Activated CD4-positive, alpha-beta memory T cell treated with anti-CD3 and anti-CD28 coated beads, Interleukin-2, amount 10 ng/mL, durations not matched to agents 7 days and 5 days (primary cell): ENCODE data around the gene GCK. TPM values are rescaled to one million over a fixed set of nuclear protein-coding genes. Genes with fewer than 3 reads are reported as not detected.

Source experiments
- CTCF ChIA-PET: fragments of 350-600 bp; sonication (Branson Sonifier 250); formaldehyde crosslinking; loops from one replicate; lab custom pipeline; 2021; ENCODE audit warnings: antibody characterized with exemption, inconsistent platforms; lab: Charles Lee
- POLR2A ChIA-PET: fragments of 350-600 bp; sonication (Branson Sonifier 250); formaldehyde crosslinking; loops from one replicate; lab custom pipeline; 2021; ENCODE audit warnings: antibody characterized with exemption; lab: Charles Lee
- DNase-seq: peaks from one replicate; pipeline ENCODE4 v3.0.0-alpha.2; 2020
- H3K27ac Mint-ChIP-seq: one replicate; pipeline ENCODE4 v1.8.0; 2021; ENCODE audit warnings: mild to moderate bottlenecking, mixed read lengths
- H3K27me3 Mint-ChIP-seq: one replicate; pipeline ENCODE4 v1.8.0; 2021; ENCODE audit warnings: mixed read lengths
- H3K36me3 Mint-ChIP-seq: one replicate; pipeline ENCODE4 v1.8.0; 2021; ENCODE audit warnings: low read depth, mixed read lengths
- H3K4me1 Mint-ChIP-seq: one replicate; pipeline ENCODE4 v1.8.0; 2021; ENCODE audit warnings: mixed read lengths
- H3K4me3 Mint-ChIP-seq: one replicate; pipeline ENCODE4 v1.8.0; 2021; ENCODE audit warnings: mild to moderate bottlenecking, mixed read lengths
- H3K9me3 Mint-ChIP-seq: one replicate; pipeline ENCODE4 v1.8.0; 2021; ENCODE audit warnings: mixed read lengths
- total RNA-seq, 2 experiments: library from RNA; stranded (reverse); gene quantifications; one replicate each; pipeline ENCODE4 v1.2.3, GENCODE V29; 2021

GCK gene
- total RNA-seq, 2 experiments from 2014 or later: not detected

GRCh38 chr7:44219371-44220045 lies 30.3 kb upstream of the GCK start:
- CTCF ChIA-PET: interaction anchor here (0.7 kb wide), 2 partner anchors 21 to 189 kb away, joined by 3 to 4 read pairs; no protein-coding TSS in a partner anchor
- H3K4me3 Mint-ChIP-seq: no peak overlapping the region
- H3K9me3 Mint-ChIP-seq: no peaks in the 10 kb centered on the region
- H3K4me1 Mint-ChIP-seq: no peaks in the 10 kb centered on the region
- POLR2A ChIA-PET: no interaction called here
- H3K27ac Mint-ChIP-seq: no peak overlapping the region
- H3K36me3 Mint-ChIP-seq: no peaks in the 10 kb centered on the region
- DNase-seq: no peak
- H3K27me3 Mint-ChIP-seq: peaks cover 6% of the 10 kb centered on the region

- POLR2A ChIA-PET: no interaction called here
- Mint-ChIP-seq H3K27me3 (no peaks in the 10 kb centered on the region), H3K4me1 (no peaks in the 10 kb centered on the region), H3K9me3 (no peaks in the 10 kb centered on the region), H3K36me3 (no peaks in the 10 kb centered on the region), H3K27ac (no peak overlapping the region), H3K4me3 (no peak overlapping the region)
- no peak for DNase-seq
- CTCF ChIA-PET: interaction anchor here (0.7 kb wide), 1 partner anchor 190 kb away, joined by 3 read pairs; no protein-coding TSS in a partner anchor
These were observed 29.4 kb upstream of the GCK start for GRCh38 chr7:44218418-44219201.

GRCh38 chr7:44217852-44218402 lies 28.7 kb upstream of the GCK start:
- H3K9me3 Mint-ChIP-seq: no peaks in the 10 kb centered on the region
- H3K4me3 Mint-ChIP-seq: no peak overlapping the region
- no peaks in the 10 kb centered on the region for H3K36me3 Mint-ChIP-seq
- no peak overlapping the region for H3K27ac Mint-ChIP-seq
- CTCF ChIA-PET: no interaction called here
- DNase-seq: no peak
- POLR2A ChIA-PET: no interaction called here
- no peaks in the 10 kb centered on the region for H3K27me3 Mint-ChIP-seq
- H3K4me1 Mint-ChIP-seq: no peaks in the 10 kb centered on the region

- ChIA-PET CTCF (no interaction called here), POLR2A (interaction anchor here (1.1 kb wide), 1 partner anchor 16 kb away, joined by 3 read pairs; no protein-coding TSS in a partner anchor)
- H3K27ac Mint-ChIP-seq: no peak overlapping the region
- H3K4me1 Mint-ChIP-seq: no peaks in the 10 kb centered on the region
- no peaks in the 10 kb centered on the region for H3K27me3 Mint-ChIP-seq
- no peak overlapping the region for H3K4me3 Mint-ChIP-seq
- DNase-seq: no peak
- peaks cover 6% of the 10 kb centered on the region for H3K36me3 Mint-ChIP-seq
- no peaks in the 10 kb centered on the region for H3K9me3 Mint-ChIP-seq
These were observed 28.0 kb upstream of the GCK start for GRCh38 chr7:44217223-44217714.

GRCh38 chr7:44216521-44217222 lies 27.4 kb upstream of the GCK start:
- Mint-ChIP-seq H3K36me3 (peaks cover 9% of the 10 kb centered on the region), H3K9me3 (no peaks in the 10 kb centered on the region), H3K27ac (no peak overlapping the region), H3K4me3 (no peak overlapping the region), H3K4me1 (no peaks in the 10 kb centered on the region), H3K27me3 (no peaks in the 10 kb centered on the region)
- DNase-seq: no peak
- CTCF ChIA-PET: no interaction called here
- POLR2A ChIA-PET: interaction anchor here (1.1 kb wide), 1 partner anchor 15 kb away, joined by 3 read pairs; no protein-coding TSS in a partner anchor

- Mint-ChIP-seq H3K4me1 (no peaks in the 10 kb centered on the region), H3K27me3 (no peaks in the 10 kb centered on the region), H3K9me3 (no peaks in the 10 kb centered on the region), H3K4me3 (no peak overlapping the region), H3K27ac (no peak overlapping the region), H3K36me3 (peaks cover 15% of the 10 kb centered on the region)
- no peak for DNase-seq
- ChIA-PET CTCF (no interaction called here), POLR2A (no interaction called here)
These were observed 26.8 kb upstream of the GCK start for GRCh38 chr7:44216019-44216418.

GRCh38 chr7:44215531-44215930 lies 26.3 kb upstream of the GCK start:
- no peak overlapping the region for H3K27ac Mint-ChIP-seq
- DNase-seq: no peak
- ChIA-PET POLR2A (no interaction called here), CTCF (no interaction called here)
- H3K9me3 Mint-ChIP-seq: no peaks in the 10 kb centered on the region
- H3K4me3 Mint-ChIP-seq: no peak overlapping the region
- no peaks in the 10 kb centered on the region for H3K27me3 Mint-ChIP-seq
- no peaks in the 10 kb centered on the region for H3K4me1 Mint-ChIP-seq
- H3K36me3 Mint-ChIP-seq: peaks cover 17% of the 10 kb centered on the region

- Mint-ChIP-seq H3K27me3 (no peaks in the 10 kb centered on the region), H3K36me3 (peaks cover 29% of the 10 kb centered on the region), H3K4me1 (no peaks in the 10 kb centered on the region), H3K9me3 (no peaks in the 10 kb centered on the region), H3K4me3 (no peak overlapping the region), H3K27ac (no peak overlapping the region)
- POLR2A ChIA-PET: interaction anchor here (0.9 to 1.3 kb wide), 3 partner anchors 12 to 14 kb away, joined by 3 to 5 read pairs (median 3); partner anchors contain the start of gene YKT6
- CTCF ChIA-PET: interaction anchor here (1.0 to 2.2 kb wide), 3 partner anchors 10 to 264 kb away, joined by 3 to 8 read pairs (median 3); partner anchors contain the start of gene YKT6
- no peak for DNase-seq
These were observed 24.7 kb upstream of the GCK start for GRCh38 chr7:44213877-44214388.

- Mint-ChIP-seq H3K27ac (no peak overlapping the region), H3K9me3 (no peaks in the 10 kb centered on the region), H3K36me3 (peaks cover 35% of the 10 kb centered on the region), H3K4me3 (no peak overlapping the region), H3K4me1 (no peaks in the 10 kb centered on the region), H3K27me3 (no peaks in the 10 kb centered on the region)
- POLR2A ChIA-PET: interaction anchor here (0.9 to 1.3 kb wide), 2 partner anchors 13 to 15 kb away, joined by 3 to 5 read pairs; partner anchors contain the start of gene YKT6
- CTCF ChIA-PET: interaction anchor here (2.2 kb wide), 1 partner anchor 12 kb away, joined by 8 read pairs; the partner anchor contains the start of gene YKT6
- DNase-seq: no peak
These were observed 24.1 kb upstream of the GCK start for GRCh38 chr7:44213206-44213876.

GRCh38 chr7:44212581-44213184 lies 23.4 kb upstream of the GCK start:
- no peak overlapping the region for H3K27ac Mint-ChIP-seq
- peaks cover 40% of the 10 kb centered on the region for H3K36me3 Mint-ChIP-seq
- H3K27me3 Mint-ChIP-seq: no peaks in the 10 kb centered on the region
- no peak overlapping the region for H3K4me3 Mint-ChIP-seq
- ChIA-PET CTCF (interaction anchor here (0.7 to 2.2 kb wide), 2 partner anchors 11 to 149 kb away, joined by 5 to 8 read pairs; partner anchors contain the start of gene YKT6), POLR2A (interaction anchor here (0.9 to 1.3 kb wide), 2 partner anchors 12 to 16 kb away, joined by 3 to 5 read pairs; partner anchors contain the start of gene YKT6)
- DNase-seq: no peak
- H3K4me1 Mint-ChIP-seq: no peaks in the 10 kb centered on the region
- no peaks in the 10 kb centered on the region for H3K9me3 Mint-ChIP-seq

GRCh38 chr7:44212018-44212417 lies 22.8 kb upstream of the GCK start:
- Mint-ChIP-seq H3K27ac (no peak overlapping the region), H3K27me3 (no peaks in the 10 kb centered on the region), H3K9me3 (no peaks in the 10 kb centered on the region), H3K4me1 (no peaks in the 10 kb centered on the region), H3K4me3 (no peak overlapping the region), H3K36me3 (peaks cover 42% of the 10 kb centered on the region)
- DNase-seq: no peak
- POLR2A ChIA-PET: no interaction called here
- CTCF ChIA-PET: interaction anchor here (0.7 to 2.2 kb wide), 2 partner anchors 11 to 148 kb away, joined by 5 to 8 read pairs; partner anchors contain the start of gene YKT6
